Activated naive CD8-positive, alpha-beta T cell treated with anti-CD3 and anti-CD28 coated beads, Interleukin-2, amount 10 ng/mL, durations not matched to agents 7 days and 5 days (primary cell): Measurements from ENCODE around the gene TNRC6B. TPM values are rescaled to one million over a fixed set of nuclear protein-coding genes. Genes with fewer than 3 reads are reported as not detected.

Experiments
- ATAC-seq: fragments of 150-1000 bp; cut with Tn5 transposase; one replicate; pipeline ENCODE4 v1.10.0; 2021; ENCODE audit warnings: low read depth, moderate library complexity
- POLR2A ChIA-PET: fragments of 350-600 bp; sonication (Branson Sonifier 250); formaldehyde crosslinking; loops from one replicate; lab custom pipeline; 2021; ENCODE audit warnings: antibody characterized with exemption; lab: Charles Lee
- DNase-seq: peaks from one replicate; pipeline ENCODE4 v3.0.0; 2021
- H3K27ac Mint-ChIP-seq: one replicate; pipeline ENCODE4 v1.8.0; 2022; ENCODE audit warnings: mild to moderate bottlenecking, mixed read lengths
- H3K27me3 Mint-ChIP-seq: one replicate; pipeline ENCODE4 v1.8.0; 2022; ENCODE audit warnings: mild to moderate bottlenecking, moderate library complexity, mixed read lengths
- H3K36me3 Mint-ChIP-seq: one replicate; pipeline ENCODE4 v1.8.0; 2021; ENCODE audit warnings: mild to moderate bottlenecking, mixed read lengths
- H3K4me1 Mint-ChIP-seq: one replicate; pipeline ENCODE4 v1.8.0; 2021; ENCODE audit warnings: mixed read lengths
- H3K4me3 Mint-ChIP-seq: one replicate; pipeline ENCODE4 v1.8.0; 2022; ENCODE audit warnings: mild to moderate bottlenecking, moderate library complexity, mixed read lengths
- H3K9me3 Mint-ChIP-seq: one replicate; pipeline ENCODE4 v1.8.0; 2021; ENCODE audit warnings: mixed read lengths
- total RNA-seq, 2 experiments: library from RNA; stranded (reverse); gene quantifications; one replicate each; pipeline ENCODE4 v1.2.3, GENCODE V29; 2021

Gene TNRC6B
- total RNA-seq, 2 experiments from 2014 or later: 89.6 to 91.4 TPM

DNA sequence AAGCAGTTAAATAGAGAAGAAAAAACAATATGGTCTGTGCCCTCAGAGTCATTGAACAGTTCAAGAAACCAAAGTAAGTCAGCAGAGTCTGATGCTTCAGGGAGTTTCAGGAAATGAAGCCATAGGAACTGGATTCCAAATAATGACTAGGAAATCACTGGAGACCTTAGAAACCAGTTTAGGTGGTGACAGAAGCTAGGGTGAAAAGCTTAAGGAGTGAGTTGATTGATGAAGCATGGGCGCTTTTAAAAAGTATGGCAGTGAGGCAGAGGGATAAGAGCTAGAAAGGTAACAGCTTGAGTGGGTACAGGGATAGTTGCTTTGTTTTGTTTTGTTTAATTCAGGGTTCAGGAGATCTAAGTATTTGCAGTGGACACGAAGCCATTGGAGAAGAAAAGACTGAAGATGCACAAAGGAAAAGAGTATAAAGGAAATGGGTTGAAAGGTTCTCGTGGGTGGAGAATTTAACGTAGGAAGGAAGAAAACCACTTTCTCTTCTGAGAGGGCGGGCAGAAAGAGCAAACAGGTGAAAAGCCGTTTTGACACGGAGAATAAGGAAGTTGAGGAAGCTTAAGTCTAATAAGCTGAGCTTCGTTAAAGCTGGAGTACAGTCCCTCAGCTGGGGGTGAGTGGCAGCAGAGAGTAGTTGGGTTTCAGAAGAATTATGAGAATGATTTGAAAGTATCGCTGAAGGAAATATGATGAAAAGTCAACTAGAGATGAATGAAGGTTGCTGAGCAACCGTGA is 207.5 kb downstream of the TNRC6B start:
- Mint-ChIP-seq H3K4me3 (peak overlapping the region; percentile 82), H3K9me3 (no peaks in the 10 kb centered on the region), H3K36me3 (peaks cover 21% of the 10 kb centered on the region), H3K4me1 (peaks cover 38% of the 10 kb centered on the region), H3K27me3 (no peaks in the 10 kb centered on the region), H3K27ac (peak overlapping the region; percentile 96)
- DNase-seq: no peak
- POLR2A ChIA-PET: interaction anchor here (0.5 to 2.5 kb wide), 7 partner anchors 10 to 169 kb away, joined by 3 to 9 read pairs (median 3); partner anchors contain the start of gene SGSM3
- peak; percentile 85 for ATAC-seq

Other genes with a start within 250 kb of the TNRC6B start
- gene TMA7B, start 217.5 kb upstream of the TNRC6B start, total RNA-seq: 1 to 10 TPM; 8.5 to 9.1 TPM
- gene FAM83F, start 183.0 kb upstream of the TNRC6B start, total RNA-seq: under 1 TPM; 0.20 to 0.30 TPM
- 10 to 100 TPM; 83.6 to 93.9 TPM for gene ADSL, start 168.6 kb downstream of the TNRC6B start, total RNA-seq
- gene SGSM3, start 192.7 kb downstream of the TNRC6B start, total RNA-seq: 100 to 1,000 TPM; 101 to 115 TPM